ENCODE data around the gene KRTAP10-4.

DNA sequence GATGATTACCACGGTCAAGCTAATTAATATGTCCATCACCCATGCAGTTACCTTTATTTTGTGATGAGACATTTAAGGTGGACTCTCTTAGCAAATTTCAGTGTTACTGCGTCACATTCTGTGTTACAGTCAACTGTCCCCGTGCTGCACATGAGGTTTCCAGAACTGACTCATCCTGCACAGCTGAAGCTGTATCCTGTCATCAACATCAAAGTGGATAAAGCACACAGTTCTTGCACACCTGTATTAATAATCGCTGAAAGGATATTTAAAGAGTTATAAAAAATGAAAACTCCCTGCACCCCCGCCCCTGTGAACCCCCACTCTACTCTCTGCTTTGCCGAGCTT lies 10.2 kb downstream of the KRTAP10-4 start:
- TF ChIP-seq, protein P1, sequence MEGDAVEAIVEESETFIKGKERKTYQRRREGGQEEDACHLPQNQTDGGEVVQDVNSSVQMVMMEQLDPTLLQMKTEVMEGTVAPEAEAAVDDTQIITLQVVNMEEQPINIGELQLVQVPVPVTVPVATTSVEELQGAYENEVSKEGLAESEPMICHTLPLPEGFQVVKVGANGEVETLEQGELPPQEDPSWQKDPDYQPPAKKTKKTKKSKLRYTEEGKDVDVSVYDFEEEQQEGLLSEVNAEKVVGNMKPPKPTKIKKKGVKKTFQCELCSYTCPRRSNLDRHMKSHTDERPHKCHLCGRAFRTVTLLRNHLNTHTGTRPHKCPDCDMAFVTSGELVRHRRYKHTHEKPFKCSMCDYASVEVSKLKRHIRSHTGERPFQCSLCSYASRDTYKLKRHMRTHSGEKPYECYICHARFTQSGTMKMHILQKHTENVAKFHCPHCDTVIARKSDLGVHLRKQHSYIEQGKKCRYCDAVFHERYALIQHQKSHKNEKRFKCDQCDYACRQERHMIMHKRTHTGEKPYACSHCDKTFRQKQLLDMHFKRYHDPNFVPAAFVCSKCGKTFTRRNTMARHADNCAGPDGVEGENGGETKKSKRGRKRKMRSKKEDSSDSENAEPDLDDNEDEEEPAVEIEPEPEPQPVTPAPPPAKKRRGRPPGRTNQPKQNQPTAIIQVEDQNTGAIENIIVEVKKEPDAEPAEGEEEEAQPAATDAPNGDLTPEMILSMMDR (IDR thresholded peaks at IDR 0.05; ENCODE audit: low read depth, low read length, missing input control), result no peak
- no peak for TF ChIP-seq TAF1 (conservative IDR thresholded peaks at IDR 0.05)
- TF ChIP-seq, protein P2, sequence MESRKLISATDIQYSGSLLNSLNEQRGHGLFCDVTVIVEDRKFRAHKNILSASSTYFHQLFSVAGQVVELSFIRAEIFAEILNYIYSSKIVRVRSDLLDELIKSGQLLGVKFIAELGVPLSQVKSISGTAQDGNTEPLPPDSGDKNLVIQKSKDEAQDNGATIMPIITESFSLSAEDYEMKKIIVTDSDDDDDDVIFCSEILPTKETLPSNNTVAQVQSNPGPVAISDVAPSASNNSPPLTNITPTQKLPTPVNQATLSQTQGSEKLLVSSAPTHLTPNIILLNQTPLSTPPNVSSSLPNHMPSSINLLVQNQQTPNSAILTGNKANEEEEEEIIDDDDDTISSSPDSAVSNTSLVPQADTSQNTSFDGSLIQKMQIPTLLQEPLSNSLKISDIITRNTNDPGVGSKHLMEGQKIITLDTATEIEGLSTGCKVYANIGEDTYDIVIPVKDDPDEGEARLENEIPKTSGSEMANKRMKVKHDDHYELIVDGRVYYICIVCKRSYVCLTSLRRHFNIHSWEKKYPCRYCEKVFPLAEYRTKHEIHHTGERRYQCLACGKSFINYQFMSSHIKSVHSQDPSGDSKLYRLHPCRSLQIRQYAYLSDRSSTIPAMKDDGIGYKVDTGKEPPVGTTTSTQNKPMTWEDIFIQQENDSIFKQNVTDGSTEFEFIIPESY (IDR thresholded peaks at IDR 0.05), result no peak
- TF ChIP-seq YY1 (IDR thresholded peaks at IDR 0.05), result no peak
- TF ChIP-seq RAD21 (IDR thresholded peaks at IDR 0.05), result no peak
- TF ChIP-seq, protein P3, sequence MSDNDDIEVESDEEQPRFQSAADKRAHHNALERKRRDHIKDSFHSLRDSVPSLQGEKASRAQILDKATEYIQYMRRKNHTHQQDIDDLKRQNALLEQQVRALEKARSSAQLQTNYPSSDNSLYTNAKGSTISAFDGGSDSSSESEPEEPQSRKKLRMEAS (IDR thresholded peaks at IDR 0.05), result no peak
- no peak for TF ChIP-seq GABPA (IDR thresholded peaks at IDR 0.05 in 1 of 2, conservative IDR thresholded peaks at IDR 0.05 in 1 of 2)
- TF ChIP-seq NR2F2 (IDR thresholded peaks at IDR 0.05), result no peak
- no peak for TF ChIP-seq SP1 (IDR thresholded peaks at IDR 0.05)
- TF ChIP-seq, protein P4, sequence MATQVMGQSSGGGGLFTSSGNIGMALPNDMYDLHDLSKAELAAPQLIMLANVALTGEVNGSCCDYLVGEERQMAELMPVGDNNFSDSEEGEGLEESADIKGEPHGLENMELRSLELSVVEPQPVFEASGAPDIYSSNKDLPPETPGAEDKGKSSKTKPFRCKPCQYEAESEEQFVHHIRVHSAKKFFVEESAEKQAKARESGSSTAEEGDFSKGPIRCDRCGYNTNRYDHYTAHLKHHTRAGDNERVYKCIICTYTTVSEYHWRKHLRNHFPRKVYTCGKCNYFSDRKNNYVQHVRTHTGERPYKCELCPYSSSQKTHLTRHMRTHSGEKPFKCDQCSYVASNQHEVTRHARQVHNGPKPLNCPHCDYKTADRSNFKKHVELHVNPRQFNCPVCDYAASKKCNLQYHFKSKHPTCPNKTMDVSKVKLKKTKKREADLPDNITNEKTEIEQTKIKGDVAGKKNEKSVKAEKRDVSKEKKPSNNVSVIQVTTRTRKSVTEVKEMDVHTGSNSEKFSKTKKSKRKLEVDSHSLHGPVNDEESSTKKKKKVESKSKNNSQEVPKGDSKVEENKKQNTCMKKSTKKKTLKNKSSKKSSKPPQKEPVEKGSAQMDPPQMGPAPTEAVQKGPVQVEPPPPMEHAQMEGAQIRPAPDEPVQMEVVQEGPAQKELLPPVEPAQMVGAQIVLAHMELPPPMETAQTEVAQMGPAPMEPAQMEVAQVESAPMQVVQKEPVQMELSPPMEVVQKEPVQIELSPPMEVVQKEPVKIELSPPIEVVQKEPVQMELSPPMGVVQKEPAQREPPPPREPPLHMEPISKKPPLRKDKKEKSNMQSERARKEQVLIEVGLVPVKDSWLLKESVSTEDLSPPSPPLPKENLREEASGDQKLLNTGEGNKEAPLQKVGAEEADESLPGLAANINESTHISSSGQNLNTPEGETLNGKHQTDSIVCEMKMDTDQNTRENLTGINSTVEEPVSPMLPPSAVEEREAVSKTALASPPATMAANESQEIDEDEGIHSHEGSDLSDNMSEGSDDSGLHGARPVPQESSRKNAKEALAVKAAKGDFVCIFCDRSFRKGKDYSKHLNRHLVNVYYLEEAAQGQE (IDR thresholded peaks at IDR 0.05), result no peak
- no peak for TF ChIP-seq JUND (IDR thresholded peaks at IDR 0.05)
- TF ChIP-seq, protein P5, sequence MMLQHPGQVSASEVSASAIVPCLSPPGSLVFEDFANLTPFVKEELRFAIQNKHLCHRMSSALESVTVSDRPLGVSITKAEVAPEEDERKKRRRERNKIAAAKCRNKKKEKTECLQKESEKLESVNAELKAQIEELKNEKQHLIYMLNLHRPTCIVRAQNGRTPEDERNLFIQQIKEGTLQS (IDR thresholded peaks at IDR 0.05), result no peak
- TF ChIP-seq FOXA1 (IDR thresholded peaks at IDR 0.05), result no peak
